Limb (tissue), 2 donors: ENCODE measurements around the gene LNX1.
"Not testable (repeated sequence)": the region's sequence is repeated elsewhere in the genome, so short reads cannot be mapped to it uniquely, and the experiment has no call there.

Experiments used
- DNase-seq, 2 donors: peaks; one replicate each; pipeline ENCODE4 v3.0.0-alpha.2; 2016; ENCODE audit errors: extremely low spot score in 2 of 2

The LNX1 gene

DNA sequence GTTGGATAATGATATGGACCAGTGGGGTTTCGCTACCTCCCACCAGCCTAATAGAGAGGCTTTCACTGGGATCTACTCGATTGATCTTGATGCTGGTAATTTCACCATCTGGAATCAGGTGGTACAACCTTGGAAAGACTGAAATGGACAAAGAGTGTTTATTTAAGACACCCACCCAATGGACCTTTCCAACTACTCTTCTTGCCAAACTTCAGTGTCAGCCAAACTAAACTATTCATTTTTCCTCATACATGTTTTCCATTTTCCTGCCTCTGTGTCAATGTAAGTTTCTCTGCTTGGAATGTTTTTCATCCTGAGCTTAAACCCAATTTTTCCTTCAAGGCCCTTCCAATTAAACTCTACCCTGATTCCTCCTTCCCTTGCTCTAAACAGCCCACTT lies 92.6 kb downstream of the LNX1 start:
- DNase-seq = no peak

DNA sequence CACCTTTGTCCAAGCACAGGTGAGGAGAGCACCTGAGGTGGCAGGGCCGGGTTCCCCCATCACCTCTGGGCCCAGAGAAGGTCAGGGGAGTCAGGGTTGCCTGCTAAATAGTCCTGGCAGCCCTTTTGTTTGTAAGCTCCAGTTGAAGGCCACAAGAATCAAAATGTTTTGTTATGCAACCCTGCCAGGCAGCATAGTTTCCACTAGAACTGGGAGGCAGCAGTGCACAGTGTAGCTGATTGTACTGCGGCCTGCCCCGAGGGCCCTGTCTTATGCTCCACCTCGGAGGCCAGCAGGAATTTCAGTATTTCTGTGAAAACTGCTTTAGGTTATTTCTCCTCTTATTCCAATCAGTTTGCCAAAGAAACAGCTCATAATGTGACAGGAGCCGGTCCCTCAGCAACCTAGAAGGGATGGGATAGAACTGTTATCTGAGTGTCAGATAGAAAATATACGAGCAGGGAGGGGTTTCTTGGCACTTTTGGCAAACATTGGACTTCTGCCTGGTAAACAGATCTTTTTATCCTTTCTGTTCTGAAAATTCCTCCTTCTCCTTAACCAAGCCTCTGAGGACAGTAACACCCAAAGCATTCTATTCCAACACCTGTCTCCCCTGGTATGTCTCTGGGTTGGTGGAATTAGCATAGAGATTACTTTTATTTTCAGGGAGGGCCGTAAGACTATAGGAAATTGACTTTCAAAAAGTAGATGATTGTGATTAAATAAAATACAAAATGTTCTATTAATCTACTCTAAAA lies 93.6 kb downstream of the LNX1 start:
- DNase-seq = peak in 1 of 2 donors; percentile 48

DNA sequence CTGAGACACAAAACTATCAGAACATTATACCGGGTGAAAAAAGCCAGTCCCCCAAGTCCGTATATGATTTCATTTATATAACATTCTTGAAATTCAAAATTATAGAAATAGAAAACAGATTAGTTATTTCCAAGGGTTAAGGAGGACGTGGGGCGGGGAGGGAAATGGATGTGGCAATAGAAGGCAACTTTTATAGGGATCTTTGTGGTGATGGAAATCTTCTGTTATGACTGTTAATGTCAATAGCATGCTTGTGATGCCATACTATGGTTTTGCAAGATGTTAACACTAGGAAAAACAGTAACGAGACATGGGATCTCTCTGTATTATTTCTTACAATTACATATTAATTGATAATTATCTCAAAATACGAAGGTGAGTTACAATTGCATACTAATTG lies 96.4 kb downstream of the LNX1 start:
- no peak for DNase-seq

DNA sequence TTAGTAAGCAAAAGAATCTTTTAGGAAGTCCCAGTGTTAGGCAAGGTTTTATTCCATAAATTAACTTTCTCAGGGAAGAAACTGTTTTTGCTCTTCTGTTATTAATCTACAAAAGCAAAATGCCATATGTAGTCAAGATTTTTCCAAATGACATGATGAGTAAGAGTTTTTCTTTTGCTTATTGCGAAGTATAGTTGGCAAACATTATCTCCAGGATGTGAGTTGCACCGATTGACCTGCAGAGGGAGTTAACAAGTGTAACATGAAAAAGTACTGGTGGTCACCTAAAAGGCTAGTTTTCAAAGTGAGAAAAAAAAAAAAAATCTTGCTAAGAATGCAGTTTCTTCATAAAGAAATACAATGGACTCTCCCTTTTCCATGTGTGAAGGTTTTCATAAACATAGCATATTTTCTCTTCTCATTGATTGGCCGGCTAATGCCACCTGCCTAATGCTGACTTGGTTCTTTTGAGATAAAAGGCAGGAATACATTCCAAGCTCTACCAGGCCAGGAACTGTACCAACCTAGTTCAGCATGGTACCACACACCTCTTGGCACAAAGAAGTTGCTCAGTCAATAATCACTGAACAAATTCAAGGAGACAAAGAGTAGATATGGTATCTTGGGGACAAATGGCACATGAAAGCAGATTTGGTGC lies 100.2 kb downstream of the LNX1 start:
- DNase-seq = peak in 1 of 2 donors; percentile 76

DNA sequence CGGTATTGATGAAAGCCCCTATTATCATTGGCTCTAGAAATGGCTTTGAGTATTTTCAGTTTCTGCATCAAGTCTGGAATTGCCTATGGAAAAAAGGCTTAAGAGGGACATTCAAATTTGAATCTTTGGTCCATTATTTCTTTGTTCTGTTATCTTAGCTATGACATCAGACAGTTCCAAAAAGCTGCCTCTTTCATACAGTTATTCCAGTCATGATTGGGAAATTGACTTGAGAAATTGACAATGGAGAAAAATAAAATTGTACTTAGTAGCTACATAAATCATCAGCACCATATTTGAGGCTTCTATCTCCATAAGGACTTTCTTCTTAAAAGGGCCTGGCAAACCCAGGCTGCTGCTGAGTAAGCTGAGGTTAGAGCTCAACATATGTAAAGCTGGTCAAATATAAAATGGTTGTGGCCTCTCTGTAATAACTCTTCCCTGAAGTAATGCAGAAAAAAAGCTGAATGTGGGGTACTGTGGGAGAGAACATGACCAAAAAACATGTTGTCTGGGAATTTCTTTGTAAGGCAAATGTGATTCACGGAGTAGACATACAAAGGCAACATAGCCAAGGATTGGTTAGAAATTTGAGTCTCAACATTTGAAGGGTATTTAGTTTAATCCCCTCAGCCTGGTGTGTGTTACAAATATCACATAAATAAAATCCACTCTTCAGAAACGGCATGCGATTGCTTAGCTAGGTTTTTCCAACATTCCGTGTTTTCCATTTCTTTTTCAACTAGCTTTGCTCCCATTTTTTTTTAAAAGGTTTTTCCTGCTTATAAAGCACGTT lies 100.9 kb downstream of the LNX1 start:
- peak in 1 of 2 donors; percentile 72 for DNase-seq

DNA sequence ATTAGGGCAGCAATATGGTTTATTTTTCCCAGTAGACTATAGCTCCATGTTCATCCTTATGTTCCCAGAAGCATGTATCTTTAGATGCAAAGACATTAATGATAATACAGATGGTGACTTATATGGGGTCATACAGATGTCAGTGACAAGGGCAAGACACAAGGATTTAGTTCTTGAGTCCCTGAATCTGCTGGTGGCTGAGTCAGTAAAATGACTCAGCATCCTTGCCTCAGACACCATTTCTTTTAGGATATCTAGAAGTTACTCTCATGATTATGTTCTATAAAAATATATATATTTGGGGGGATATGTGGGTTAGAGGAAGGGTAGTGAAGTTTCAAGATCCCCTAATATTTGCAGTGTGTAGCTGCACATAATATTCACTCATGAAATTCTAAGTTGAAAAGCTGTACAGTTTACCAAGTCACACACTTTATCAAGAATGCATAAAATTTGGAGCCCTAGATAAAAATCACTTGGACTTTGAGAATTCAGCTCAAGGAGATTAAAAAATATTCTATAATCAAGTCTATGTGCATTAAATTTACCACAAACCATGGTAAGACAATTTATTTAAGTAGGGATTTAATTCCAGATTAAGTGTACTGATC lies 101.9 kb downstream of the LNX1 start:
- DNase-seq = no peak

DNA sequence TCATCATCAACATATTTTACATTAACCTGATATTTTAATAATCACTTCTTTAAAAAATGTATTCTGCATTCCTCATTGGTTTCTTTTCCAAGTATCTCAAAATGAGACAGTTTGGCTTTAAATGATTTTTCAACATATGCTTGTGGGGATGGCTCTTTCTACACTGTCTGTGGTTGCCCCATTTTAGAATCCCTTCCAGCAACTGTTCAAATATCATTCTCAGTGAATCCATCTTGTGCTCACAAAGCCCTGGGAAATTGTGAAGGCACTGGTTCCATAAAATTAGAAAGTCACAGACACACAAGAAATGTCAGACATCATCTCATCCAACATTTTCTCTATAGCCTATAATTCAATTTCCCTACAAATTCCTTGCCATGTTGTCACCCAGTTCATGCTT lies 103.5 kb downstream of the LNX1 start:
- no peak for DNase-seq

DNA sequence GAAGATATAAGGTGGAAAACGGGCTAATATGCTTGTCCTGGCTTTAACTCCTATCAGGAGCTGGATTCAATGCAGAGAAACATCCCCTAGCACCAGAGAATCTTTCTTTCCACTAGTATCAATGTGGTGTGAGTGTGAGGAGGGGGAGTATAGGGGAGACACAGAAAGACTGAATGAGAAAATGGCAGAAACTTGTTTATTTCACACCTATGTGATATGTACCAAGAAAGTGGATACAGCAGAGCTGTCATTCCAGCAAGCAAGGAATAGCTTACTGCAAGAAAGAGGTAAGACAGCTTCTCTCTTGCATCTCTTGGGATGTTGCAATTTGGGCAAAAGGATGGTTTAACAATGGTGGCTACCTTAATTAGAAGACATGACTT lies 105.6 kb downstream of the LNX1 start:
- no peak for DNase-seq

DNA sequence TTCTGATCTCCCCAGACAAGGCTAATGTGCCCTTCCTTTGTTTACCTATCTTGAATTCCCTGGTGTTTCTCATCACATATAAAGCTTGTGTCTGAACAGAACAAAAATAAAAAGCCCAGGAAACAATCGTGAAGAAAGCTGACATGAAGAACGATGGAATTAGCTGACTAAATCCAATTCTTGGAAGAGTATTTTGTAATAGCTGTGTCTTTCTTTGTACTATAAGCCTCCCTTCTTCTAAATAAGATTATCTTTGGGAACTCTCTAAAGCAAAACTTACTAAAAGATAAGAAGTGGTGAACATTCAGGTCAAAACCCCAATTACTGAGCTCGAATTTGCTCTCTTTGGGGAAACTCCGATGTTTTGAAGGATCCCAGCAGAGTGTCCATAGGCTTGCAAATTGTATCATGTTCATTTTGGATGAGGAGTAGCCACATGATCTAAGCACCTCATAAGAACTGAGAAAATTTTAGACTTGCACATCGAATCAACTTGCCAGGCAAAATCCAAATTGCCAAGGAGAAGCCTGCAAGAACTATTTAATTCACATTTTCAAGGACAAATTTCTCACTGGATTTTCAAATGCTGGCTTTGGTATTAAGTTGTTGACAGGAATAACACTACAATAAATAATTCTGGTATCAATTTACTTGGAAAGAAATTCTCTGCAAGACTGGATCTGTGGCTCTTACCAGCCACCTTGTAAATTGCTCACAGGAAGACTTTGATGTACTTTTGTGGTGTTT lies 106.2 kb downstream of the LNX1 start:
- no peak for DNase-seq

DNA sequence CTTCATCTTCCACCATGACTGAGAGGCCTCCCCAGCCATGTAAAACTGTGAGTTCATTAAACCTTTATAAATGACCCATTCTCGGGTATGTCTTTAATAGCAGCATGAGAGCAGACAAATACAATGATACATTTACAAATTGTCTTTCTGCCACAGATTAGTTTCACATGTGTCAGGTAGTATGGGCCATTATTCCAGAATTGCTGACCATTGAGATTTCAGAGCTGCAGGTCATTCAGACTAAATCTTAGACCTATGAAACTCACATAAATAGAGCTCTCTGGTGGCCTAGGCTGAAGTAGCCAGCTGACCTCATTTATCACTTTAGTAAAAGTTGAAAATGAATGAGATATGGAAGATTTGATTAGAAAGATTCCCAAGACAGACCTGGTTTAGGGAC lies 108.0 kb downstream of the LNX1 start:
- no peak for DNase-seq

DNA sequence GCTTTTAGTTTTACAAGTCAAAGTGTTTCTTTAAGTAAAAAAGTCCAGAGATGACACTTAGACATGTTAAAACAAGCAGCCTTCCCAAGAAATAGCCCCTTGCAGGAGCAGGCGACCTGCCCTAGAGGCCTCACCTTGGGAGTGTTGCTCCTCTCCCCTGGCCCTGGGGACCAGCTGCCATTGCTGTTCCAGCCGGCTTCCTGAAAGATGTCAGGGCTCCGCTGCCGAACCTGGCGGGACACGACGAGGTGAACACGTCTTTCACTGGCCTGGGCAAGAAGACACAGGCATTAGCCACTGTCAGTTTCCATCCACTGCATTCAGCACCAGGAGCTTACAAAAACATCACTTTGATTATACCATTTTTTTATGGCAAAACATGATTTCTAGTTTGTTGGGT lies 109.7 kb downstream of the LNX1 start:
- DNase-seq = no peak

DNA sequence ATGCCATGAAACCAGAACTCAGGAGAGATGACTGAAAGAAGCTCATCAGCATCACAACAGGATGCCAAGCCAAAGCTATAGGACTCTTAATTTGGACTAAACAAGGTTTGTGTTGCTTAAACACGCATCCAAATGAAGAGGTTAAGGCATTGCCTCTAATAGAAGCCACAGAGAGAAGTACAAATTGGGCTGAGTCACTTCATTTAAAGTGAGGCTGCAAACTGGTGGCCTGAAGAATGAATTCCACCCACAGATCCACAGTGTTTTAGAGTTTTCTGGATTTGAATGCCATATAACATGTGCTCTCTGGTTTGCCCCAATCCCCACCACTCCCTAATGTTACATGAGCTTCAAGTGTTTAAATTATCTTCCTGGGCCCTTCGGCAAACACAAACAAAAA lies 110.4 kb downstream of the LNX1 start:
- DNase-seq = no peak

DNA sequence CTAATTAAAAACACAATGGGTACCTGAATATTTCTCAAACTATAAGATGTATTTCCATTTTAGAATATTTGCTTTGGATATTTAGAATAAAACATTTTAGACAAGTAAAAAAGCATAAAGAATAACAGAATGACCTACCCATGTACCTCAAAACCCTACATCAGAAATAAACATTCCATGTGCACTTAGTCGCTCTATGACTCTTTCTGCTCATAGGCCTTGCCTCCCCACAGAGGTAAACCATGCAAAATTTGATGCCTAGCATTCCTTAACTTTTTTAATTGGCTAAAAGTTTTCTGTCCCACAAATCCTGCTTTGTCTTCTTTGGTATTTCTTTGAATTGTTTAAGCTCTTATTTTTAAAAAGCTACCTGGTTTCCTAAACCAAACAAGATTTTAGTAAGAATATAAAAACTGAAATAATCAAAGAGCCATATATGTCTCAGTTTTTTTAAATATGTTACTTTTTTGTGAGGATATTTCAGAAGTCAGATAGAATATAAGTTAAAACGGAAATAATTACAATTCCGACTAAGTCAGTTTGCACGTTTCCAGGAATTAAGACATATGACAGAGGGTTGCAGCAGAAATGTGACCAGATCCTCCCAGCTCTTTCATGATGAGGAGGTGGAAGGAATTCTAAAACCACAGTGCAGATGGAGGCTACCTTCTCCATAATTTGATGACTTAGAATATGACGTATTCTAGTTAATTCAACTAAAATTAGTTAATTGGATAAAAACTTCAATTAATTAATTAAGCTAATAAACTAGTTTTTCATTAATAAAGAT lies 111.4 kb downstream of the LNX1 start:
- DNase-seq = no peak

DNA sequence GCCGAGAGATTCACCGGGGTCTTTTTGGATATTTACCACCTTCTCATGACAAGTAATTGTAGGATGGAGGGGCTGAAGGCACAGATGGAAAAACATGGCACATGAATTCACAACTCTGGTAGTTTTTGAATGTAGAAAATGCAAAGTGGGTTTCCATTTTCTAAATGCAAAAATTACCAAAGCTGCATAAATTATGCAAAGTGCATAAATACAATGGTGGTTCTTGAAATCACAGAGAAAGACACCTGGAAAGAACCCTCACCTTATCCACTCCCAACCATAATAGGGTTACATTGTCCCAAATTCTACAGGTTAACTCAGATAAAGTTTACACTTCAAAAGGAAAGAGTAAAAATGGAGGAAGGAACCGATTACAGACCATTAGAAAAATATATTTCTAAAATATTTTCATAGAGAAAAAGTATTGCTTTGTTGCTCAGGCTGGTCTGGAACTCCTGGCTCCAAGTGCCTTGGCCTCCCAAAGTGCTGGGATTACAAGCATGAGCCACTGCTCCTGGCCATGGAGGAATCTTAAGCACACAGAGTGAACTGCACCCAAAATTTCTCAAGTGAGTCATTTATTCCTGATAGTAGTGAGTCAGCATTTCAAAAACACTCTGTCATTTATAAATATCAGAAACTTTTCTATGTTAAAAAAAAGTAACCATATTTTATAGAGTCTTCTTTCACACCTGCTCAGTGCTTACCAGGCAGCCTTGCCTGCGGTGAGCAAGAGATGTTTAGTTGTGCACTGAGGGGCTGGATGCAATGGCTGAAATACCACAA lies 112.4 kb downstream of the LNX1 start:
- DNase-seq = no peak

DNA sequence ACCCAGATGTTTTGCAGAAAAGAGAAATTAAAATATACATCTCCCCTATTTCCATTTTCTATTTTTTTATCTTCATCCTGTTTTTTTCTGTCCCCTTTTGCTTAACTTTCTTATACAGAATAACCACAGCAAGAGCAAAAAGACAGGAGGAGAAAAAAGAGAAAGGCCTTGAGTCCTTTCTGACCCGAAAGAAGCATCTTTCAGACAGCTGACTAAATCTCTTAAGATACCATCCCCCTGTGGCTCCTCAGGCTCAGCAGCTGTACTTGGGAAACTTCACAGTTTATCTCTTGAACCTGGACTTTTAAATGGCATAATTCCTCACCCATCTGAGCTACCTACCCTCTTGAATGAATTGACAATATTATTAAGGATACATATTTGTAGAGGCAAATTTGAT lies 113.7 kb downstream of the LNX1 start:
- DNase-seq = no peak

DNA sequence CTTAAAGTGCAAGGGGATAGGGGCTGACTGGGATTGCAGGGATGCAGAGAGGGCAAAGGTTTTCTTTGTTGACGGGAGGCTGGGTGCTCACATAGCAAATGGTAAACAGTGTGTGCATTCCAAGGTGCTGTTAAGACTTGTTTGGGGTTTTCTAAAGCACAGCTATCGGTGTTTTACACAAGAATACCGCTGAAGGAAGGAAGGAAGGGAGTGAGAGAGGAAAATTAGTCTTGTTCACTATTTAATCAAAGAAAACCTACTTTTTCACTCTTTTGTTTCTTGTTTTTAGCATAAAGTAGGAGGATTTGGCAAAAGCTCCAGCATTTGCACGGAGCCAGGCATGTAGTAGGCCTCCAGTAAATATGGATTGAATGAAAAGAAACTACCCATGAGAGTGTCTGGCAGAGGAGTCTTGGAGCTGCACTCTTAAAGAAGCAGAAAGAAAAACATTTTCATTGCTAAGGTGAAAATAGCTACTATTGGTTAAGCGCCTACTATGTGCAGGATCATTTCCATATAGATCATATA lies 114.2 kb downstream of the LNX1 start:
- no peak for DNase-seq

DNA sequence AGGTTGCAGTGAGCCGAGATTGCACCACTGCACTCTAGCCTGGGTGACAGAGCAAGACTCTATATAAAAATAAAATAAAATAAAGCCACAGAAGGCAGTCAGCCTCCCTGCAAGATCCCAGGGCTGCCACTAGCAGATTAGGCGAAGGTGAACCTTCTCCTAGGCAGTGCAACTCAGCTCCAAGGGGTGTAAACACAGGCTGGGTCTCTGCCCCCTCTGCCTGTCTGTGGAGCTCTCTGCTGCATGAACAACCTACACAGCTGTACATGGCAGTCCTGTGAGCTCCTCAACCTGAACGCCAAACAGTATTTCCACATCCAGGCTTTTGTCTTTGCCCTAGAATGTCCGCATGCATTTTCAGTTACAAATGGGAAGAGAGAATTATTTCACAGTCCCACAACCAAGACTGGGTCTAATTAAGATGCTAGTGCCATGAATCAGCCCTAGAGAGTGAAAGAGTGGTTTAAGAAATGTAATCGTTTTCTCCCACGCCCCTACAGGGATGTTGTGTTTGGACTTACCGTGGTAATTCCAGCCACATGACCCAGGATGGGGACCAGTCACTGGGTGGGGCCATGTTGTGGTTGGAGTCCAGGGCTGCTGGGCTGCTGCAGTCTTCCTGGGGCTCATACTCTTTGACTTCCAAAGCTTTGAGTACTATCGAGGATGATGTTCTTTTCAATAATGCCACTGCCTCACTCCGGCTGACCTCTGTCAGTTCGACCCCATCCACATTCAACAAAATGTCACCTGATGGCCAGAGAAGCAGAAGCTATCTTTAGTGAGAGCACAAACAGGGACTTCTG lies 114.9 kb downstream of the LNX1 start:
- no peak for DNase-seq

DNA sequence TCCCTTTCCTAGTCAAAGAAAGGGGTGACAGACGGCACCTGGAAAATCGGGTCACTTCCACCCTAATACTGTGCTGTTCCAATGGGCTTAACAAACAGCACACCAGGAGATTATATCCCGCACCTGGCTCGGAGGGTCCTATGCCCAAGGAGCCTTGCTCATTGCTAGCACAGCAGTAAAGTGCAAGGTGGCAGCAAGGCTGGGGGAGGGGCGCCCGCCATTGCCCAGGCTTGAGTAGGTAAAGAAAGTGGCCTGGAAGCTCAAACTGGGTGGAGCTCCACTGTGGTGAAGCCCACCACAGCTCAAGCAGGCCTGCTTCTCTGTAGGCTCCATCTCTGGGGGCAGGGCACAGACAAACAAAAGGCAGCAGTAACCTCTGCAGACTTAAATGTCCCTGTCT lies 124.7 kb downstream of the LNX1 start:
- not testable (repeated sequence) for DNase-seq

DNA sequence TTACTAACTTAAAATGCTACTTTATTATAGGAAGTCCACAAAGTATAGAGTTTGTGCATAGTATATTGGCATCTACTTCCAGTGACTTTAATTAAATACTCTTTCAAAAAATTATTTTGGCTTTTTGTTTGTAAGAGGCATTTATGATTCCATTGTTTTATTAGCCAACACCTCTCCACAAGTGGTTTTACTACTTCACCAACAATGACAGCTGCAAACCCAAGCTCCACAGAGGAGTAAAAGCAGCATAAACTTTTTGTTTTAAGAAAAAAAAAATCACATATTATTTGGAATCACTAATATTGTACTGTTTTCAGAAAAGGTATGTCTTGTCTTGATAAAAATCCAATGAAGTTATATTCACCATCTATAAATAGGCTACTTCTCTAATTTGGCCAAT lies 125.4 kb downstream of the LNX1 start:
- no peak for DNase-seq
